ENCODE measurements around the gene ZNF718. TPM values are rescaled to one million over a fixed set of nuclear protein-coding genes. Genes with fewer than 3 reads are reported as not detected.
"Not testable (repeated sequence)": the region's sequence is repeated elsewhere in the genome, so short reads cannot be mapped to it uniquely, and the experiment has no call there.

The ZNF718 gene
- polyA plus RNA-seq, 2 of the 4 experiments (the other 2 are of a cell fraction) = 0.96 to 1.1 TPM

DNA sequence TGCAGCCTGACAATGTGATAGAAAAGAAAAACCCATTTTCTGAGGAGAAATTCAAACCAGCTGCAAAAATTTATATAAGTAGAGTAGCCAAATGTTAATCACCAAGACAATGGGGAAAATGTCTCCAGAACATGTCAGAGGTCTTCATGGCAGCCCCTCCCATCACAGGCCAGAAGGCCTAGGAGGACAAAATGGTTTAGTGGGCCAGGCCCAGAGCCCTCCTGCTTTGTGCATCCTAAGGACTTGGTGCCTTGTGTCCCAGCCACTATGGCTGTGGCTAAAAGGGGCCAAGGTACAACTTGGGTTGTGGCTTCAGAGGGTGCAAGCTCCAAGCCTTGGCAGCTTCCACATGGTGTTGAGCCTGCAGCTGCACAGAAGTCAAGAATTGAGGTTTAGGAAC, 78.5 kb downstream of the ZNF718 start:
- H3K9me3 ChIP-seq; H3K27ac ChIP-seq; DNase-seq (ENCODE audit: low read depth in 1 of 2, low spot score in 1 of 2); ATAC-seq; H3K4me2 ChIP-seq; H3K4me3 ChIP-seq; CTCF ChIA-PET; FAIRE-seq; H3K4me1 ChIP-seq; POLR2A ChIA-PET: not testable (repeated sequence)
- TF ChIP-seq ZFP36 (IDR thresholded peaks at IDR 0.05; ENCODE audit: borderline replicate concordance, partially characterized antibody) = peak; percentile 80

DNA sequence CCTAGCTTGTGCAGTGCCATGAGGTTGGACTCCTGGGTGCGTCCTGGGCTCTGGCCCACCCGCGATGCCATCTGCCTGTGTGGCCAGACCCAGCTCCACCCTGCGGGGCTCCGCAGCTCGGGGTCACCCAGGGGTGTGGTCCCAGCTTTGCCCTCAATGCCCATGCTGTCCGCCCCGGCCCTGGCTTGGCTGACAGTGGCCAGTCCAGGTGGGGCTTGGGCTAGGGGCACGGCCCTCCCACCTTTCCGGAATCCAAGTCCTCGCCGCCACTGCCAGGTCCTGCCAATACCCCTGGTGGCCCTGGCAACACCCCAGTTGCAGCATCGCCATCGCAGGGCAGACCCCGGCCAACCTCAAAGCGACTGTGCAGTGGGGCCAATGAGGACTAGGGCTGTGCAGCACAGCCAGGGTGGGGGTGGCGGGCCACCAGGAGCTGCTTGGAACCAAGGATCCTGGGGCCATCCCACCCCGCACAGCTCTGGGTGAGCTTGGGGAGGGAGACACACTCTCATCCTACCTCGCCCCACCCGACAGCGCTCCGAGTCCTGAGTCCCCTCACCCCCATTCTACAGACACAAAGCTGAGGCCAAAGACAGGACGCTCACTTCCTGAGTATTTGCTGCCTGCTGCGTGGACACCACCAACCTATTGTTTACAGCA, 80.9 kb downstream of the ZNF718 start:
- no peaks in the 10 kb centered on the region; the same call in 2 of the 3 replicates for H3K9me3 ChIP-seq
- ATAC-seq (no peak), DNase-seq (ENCODE audit: low read depth in 1 of 2, low spot score in 1 of 2) (no peak), FAIRE-seq (no peak)
- WGBS (ENCODE audit: missing lambda C conversion rate) = 47% methylated on average over 3 of the region's 24 CpGs
- no peak overlapping the region for H3K4me3 ChIP-seq
- H3K27ac ChIP-seq = no peak overlapping the region
- no peak overlapping the region for H3K4me2 ChIP-seq
- no peaks in the 10 kb centered on the region for H3K4me1 ChIP-seq
- ChIA-PET POLR2A (no interaction called here), CTCF (no interaction called here)
- TF ChIP-seq MAZ (IDR thresholded peaks at IDR 0.05; ENCODE audit: borderline replicate concordance, low read depth, low read length) = no peak
- no peak for TF ChIP-seq HOXB5 (CRISPR knock-in tag; IDR thresholded peaks at IDR 0.05)
- no peak for TF ChIP-seq MYC (IDR thresholded peaks at IDR 0.05; ENCODE audit: borderline replicate concordance, low read length)
- no peak for TF ChIP-seq PHF8 (IDR thresholded peaks at IDR 0.05; ENCODE audit: borderline replicate concordance, low read depth)
- no peak for TF ChIP-seq ZFP36 (IDR thresholded peaks at IDR 0.05; ENCODE audit: borderline replicate concordance, partially characterized antibody)
- TF ChIP-seq, protein P1, sequence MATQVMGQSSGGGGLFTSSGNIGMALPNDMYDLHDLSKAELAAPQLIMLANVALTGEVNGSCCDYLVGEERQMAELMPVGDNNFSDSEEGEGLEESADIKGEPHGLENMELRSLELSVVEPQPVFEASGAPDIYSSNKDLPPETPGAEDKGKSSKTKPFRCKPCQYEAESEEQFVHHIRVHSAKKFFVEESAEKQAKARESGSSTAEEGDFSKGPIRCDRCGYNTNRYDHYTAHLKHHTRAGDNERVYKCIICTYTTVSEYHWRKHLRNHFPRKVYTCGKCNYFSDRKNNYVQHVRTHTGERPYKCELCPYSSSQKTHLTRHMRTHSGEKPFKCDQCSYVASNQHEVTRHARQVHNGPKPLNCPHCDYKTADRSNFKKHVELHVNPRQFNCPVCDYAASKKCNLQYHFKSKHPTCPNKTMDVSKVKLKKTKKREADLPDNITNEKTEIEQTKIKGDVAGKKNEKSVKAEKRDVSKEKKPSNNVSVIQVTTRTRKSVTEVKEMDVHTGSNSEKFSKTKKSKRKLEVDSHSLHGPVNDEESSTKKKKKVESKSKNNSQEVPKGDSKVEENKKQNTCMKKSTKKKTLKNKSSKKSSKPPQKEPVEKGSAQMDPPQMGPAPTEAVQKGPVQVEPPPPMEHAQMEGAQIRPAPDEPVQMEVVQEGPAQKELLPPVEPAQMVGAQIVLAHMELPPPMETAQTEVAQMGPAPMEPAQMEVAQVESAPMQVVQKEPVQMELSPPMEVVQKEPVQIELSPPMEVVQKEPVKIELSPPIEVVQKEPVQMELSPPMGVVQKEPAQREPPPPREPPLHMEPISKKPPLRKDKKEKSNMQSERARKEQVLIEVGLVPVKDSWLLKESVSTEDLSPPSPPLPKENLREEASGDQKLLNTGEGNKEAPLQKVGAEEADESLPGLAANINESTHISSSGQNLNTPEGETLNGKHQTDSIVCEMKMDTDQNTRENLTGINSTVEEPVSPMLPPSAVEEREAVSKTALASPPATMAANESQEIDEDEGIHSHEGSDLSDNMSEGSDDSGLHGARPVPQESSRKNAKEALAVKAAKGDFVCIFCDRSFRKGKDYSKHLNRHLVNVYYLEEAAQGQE (IDR thresholded peaks at IDR 0.05) = no peak
- TF ChIP-seq MAFK (IDR thresholded peaks at IDR 0.05; ENCODE audit: partially characterized antibody) = no peak
- TF ChIP-seq CBX2 (IDR thresholded peaks at IDR 0.05; ENCODE audit: borderline replicate concordance, low read depth) = no peak
- no peak for TF ChIP-seq SREBF2 (IDR thresholded peaks at IDR 0.05)
- TF ChIP-seq RFX5 (IDR thresholded peaks at IDR 0.05) = no peak
- no peak for TF ChIP-seq KDM5A (IDR thresholded peaks at IDR 0.05)
- TF ChIP-seq EP300 (IDR thresholded peaks at IDR 0.05) = no peak
- TF ChIP-seq, protein P2, sequence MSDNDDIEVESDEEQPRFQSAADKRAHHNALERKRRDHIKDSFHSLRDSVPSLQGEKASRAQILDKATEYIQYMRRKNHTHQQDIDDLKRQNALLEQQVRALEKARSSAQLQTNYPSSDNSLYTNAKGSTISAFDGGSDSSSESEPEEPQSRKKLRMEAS (IDR thresholded peaks at IDR 0.05) = no peak
- TF ChIP-seq NR3C1 (IDR thresholded peaks at IDR 0.05) = no peak
- no peak for TF ChIP-seq ZC3H11A (IDR thresholded peaks at IDR 0.05)
- TF ChIP-seq BHLHE40 (IDR thresholded peaks at IDR 0.05; ENCODE audit: low read depth, low read length) = no peak
- no peak for TF ChIP-seq KDM1A (IDR thresholded peaks at IDR 0.05; ENCODE audit: low read depth)
- TF ChIP-seq ESRRA (IDR thresholded peaks at IDR 0.05; ENCODE audit: borderline replicate concordance, low read length) = no peak
- TF ChIP-seq FOSB (CRISPR knock-in tag; IDR thresholded peaks at IDR 0.05) = no peak

- 26% methylated on average over 4 of the region's 4 CpGs for WGBS (ENCODE audit: missing lambda C conversion rate)
- DNase-seq (ENCODE audit: low read depth in 1 of 2, low spot score in 1 of 2) (no peak), FAIRE-seq (no peak), ATAC-seq (no peak)
- ChIA-PET CTCF (no interaction called here), POLR2A (no interaction called here)
- Histone ChIP-seq H3K27ac (no peak overlapping the region), H3K4me1 (no peaks in the 10 kb centered on the region), H3K9me3 (no peaks in the 10 kb centered on the region; the same call in 2 of the 3 replicates), H3K4me2 (no peak overlapping the region), H3K4me3 (no peak overlapping the region)
- TF ChIP-seq ATOH8 (CRISPR knock-in tag; IDR thresholded peaks at IDR 0.05; ENCODE audit: low read depth) = no peak
- TF ChIP-seq ZC3H11A (IDR thresholded peaks at IDR 0.05) = no peak
- TF ChIP-seq, protein P3, sequence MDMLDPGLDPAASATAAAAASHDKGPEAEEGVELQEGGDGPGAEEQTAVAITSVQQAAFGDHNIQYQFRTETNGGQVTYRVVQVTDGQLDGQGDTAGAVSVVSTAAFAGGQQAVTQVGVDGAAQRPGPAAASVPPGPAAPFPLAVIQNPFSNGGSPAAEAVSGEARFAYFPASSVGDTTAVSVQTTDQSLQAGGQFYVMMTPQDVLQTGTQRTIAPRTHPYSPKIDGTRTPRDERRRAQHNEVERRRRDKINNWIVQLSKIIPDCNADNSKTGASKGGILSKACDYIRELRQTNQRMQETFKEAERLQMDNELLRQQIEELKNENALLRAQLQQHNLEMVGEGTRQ (IDR thresholded peaks at IDR 0.05) = no peak
- TF ChIP-seq ZSCAN20 (CRISPR knock-in tag; IDR thresholded peaks at IDR 0.05) = no peak
- no peak for TF ChIP-seq HOXA7 (CRISPR knock-in tag; IDR thresholded peaks at IDR 0.05)
- TF ChIP-seq CBX8 (IDR thresholded peaks at IDR 0.05) = no peak
- TF ChIP-seq RNF2 (IDR thresholded peaks at IDR 0.05; ENCODE audit: borderline replicate concordance, low read depth) = no peak
- no peak for TF ChIP-seq HMGXB4 (CRISPR knock-in tag; IDR thresholded peaks at IDR 0.05; ENCODE audit: borderline replicate concordance)
- no peak for TF ChIP-seq BCL3 (IDR thresholded peaks at IDR 0.05)
These were observed 81.8 kb downstream of the ZNF718 start for GRCh38 chr4:206054-206453.

All from A549 (cell line).